Activated naive CD8-positive, alpha-beta T cell treated with anti-CD3 and anti-CD28 coated beads for 36 hours (primary cell): ENCODE measurements around the gene ELMOD1. TPM values are rescaled to one million over a fixed set of nuclear protein-coding genes. Genes with fewer than 3 reads are reported as not detected.
"Not testable (repeated sequence)": the region's sequence is repeated elsewhere in the genome, so short reads cannot be mapped to it uniquely, and the experiment has no call there.

Experiments
- DNase-seq: peaks from one replicate; pipeline ENCODE4 v3.0.0; 2021
- H3K27ac Mint-ChIP-seq: one replicate; pipeline ENCODE4 v1.8.0; 2022; ENCODE audit warnings: mild to moderate bottlenecking, moderate library complexity, mixed read lengths
- H3K27me3 Mint-ChIP-seq: one replicate; pipeline ENCODE4 v1.8.0; 2022; ENCODE audit warnings: mild to moderate bottlenecking, mixed read lengths
- H3K36me3 Mint-ChIP-seq: one replicate; pipeline ENCODE4 v1.8.0; 2021; ENCODE audit warnings: mild to moderate bottlenecking, mixed read lengths
- H3K4me1 Mint-ChIP-seq: one replicate; pipeline ENCODE4 v1.8.0; 2021; ENCODE audit warnings: mixed read lengths
- H3K4me3 Mint-ChIP-seq: one replicate; pipeline ENCODE4 v1.8.0; 2022; ENCODE audit warnings: mild to moderate bottlenecking, moderate library complexity, mixed read lengths
- H3K9me3 Mint-ChIP-seq: one replicate; pipeline ENCODE4 v1.8.0; 2022; ENCODE audit warnings: mixed read lengths
- total RNA-seq, 2 experiments: library from RNA; stranded (reverse); gene quantifications; one replicate each; pipeline ENCODE4 v1.2.3, GENCODE V29; 2021

Gene ELMOD1
- not detected for total RNA-seq

GRCh38 chr11:107590460-107591377 is at the start of gene ELMOD1:
Gene ELMOD1, plus strand, starts transcription at chr11:107591147. Its CDS starts 27,043 bp downstream, at chr11:107618190.
- peaks cover 16% of the 10 kb centered on the region for H3K4me1 Mint-ChIP-seq
- H3K27me3 Mint-ChIP-seq: peaks cover 98% of the 10 kb centered on the region
- H3K9me3 Mint-ChIP-seq: peaks cover 3% of the 10 kb centered on the region
- DNase-seq: peak; percentile 48
- H3K36me3 Mint-ChIP-seq: peaks cover 2% of the 10 kb centered on the region
- peak within 1 kb of the TSS; percentile 84 for H3K4me3 Mint-ChIP-seq
- no peak within 1 kb of the TSS for H3K27ac Mint-ChIP-seq

GRCh38 chr11:107545101-107545514 is 45.8 kb upstream of the ELMOD1 start:
- no peak overlapping the region for H3K27ac Mint-ChIP-seq
- H3K9me3 Mint-ChIP-seq: no peaks in the 10 kb centered on the region
- no peaks in the 10 kb centered on the region for H3K27me3 Mint-ChIP-seq
- H3K36me3 Mint-ChIP-seq: peaks cover 15% of the 10 kb centered on the region
- H3K4me1 Mint-ChIP-seq: peaks cover 5% of the 10 kb centered on the region
- no peak overlapping the region for H3K4me3 Mint-ChIP-seq
- DNase-seq: no peak

GRCh38 chr11:107547961-107548360 is 43.0 kb upstream of the ELMOD1 start:
- no peak for DNase-seq
- Mint-ChIP-seq H3K27me3 (no peaks in the 10 kb centered on the region), H3K9me3 (no peaks in the 10 kb centered on the region), H3K4me1 (peaks cover 5% of the 10 kb centered on the region), H3K4me3 (no peak overlapping the region), H3K27ac (no peak overlapping the region), H3K36me3 (peaks cover 14% of the 10 kb centered on the region)

GRCh38 chr11:107549253-107549953 is 41.5 kb upstream of the ELMOD1 start:
- H3K4me3 Mint-ChIP-seq: no peak overlapping the region
- peaks cover 14% of the 10 kb centered on the region for H3K36me3 Mint-ChIP-seq
- H3K9me3 Mint-ChIP-seq: no peaks in the 10 kb centered on the region
- H3K4me1 Mint-ChIP-seq: peaks cover 5% of the 10 kb centered on the region
- DNase-seq: no peak
- H3K27me3 Mint-ChIP-seq: no peaks in the 10 kb centered on the region
- H3K27ac Mint-ChIP-seq: no peak overlapping the region

GRCh38 chr11:107549954-107550285 is 41.0 kb upstream of the ELMOD1 start:
- Mint-ChIP-seq H3K4me3 (no peak overlapping the region), H3K27me3 (no peaks in the 10 kb centered on the region), H3K9me3 (no peaks in the 10 kb centered on the region), H3K27ac (no peak overlapping the region), H3K4me1 (peaks cover 5% of the 10 kb centered on the region), H3K36me3 (peaks cover 10% of the 10 kb centered on the region)
- no peak for DNase-seq

- Mint-ChIP-seq H3K27me3 (no peaks in the 10 kb centered on the region), H3K27ac (no peak overlapping the region), H3K9me3 (no peaks in the 10 kb centered on the region), H3K4me3 (no peak overlapping the region), H3K36me3 (peaks cover 8% of the 10 kb centered on the region), H3K4me1 (peaks cover 3% of the 10 kb centered on the region)
- no peak for DNase-seq
Measured at GRCh38 chr11:107550304-107550703, 40.6 kb upstream of the ELMOD1 start.

GRCh38 chr11:107561688-107562087 is 29.3 kb upstream of the ELMOD1 start:
- Mint-ChIP-seq H3K27me3 (no peaks in the 10 kb centered on the region), H3K27ac (peak overlapping the region; percentile 77), H3K4me1 (peaks cover 56% of the 10 kb centered on the region), H3K9me3 (no peaks in the 10 kb centered on the region), H3K4me3 (no peak overlapping the region), H3K36me3 (peaks cover 19% of the 10 kb centered on the region)
- DNase-seq: no peak

- Mint-ChIP-seq H3K27me3 (no peaks in the 10 kb centered on the region), H3K4me1 (peaks cover 60% of the 10 kb centered on the region), H3K9me3 (no peaks in the 10 kb centered on the region), H3K27ac (peak overlapping the region; percentile 81), H3K4me3 (peak overlapping the region; percentile 29), H3K36me3 (peaks cover 19% of the 10 kb centered on the region)
- no peak for DNase-seq
Measured at GRCh38 chr11:107562647-107563208, 28.2 kb upstream of the ELMOD1 start.

- peak overlapping the region; percentile 44 for H3K4me3 Mint-ChIP-seq
- no peaks in the 10 kb centered on the region for H3K9me3 Mint-ChIP-seq
- H3K27ac Mint-ChIP-seq: peak overlapping the region; percentile 72
- H3K36me3 Mint-ChIP-seq: peaks cover 18% of the 10 kb centered on the region
- H3K27me3 Mint-ChIP-seq: no peaks in the 10 kb centered on the region
- peaks cover 60% of the 10 kb centered on the region for H3K4me1 Mint-ChIP-seq
- DNase-seq: peak; percentile 24
Measured at GRCh38 chr11:107563702-107564101, 27.2 kb upstream of the ELMOD1 start.

- Mint-ChIP-seq H3K27ac (peak overlapping the region; percentile 94), H3K9me3 (no peaks in the 10 kb centered on the region), H3K4me3 (peak overlapping the region; percentile 94), H3K36me3 (peaks cover 8% of the 10 kb centered on the region), H3K4me1 (peaks cover 53% of the 10 kb centered on the region), H3K27me3 (no peaks in the 10 kb centered on the region)
- no peak for DNase-seq
Measured at GRCh38 chr11:107564877-107565218, 26.1 kb upstream of the ELMOD1 start.

- peak within 1 kb of the TSS; percentile 94 for H3K4me3 Mint-ChIP-seq
- H3K27ac Mint-ChIP-seq: peak within 1 kb of the TSS; percentile 94
- H3K4me1 Mint-ChIP-seq: peaks cover 53% of the 10 kb centered on the region
- H3K36me3 Mint-ChIP-seq: peaks cover 7% of the 10 kb centered on the region
- H3K9me3 Mint-ChIP-seq: no peaks in the 10 kb centered on the region
- H3K27me3 Mint-ChIP-seq: no peaks in the 10 kb centered on the region
- peak; percentile 77 for DNase-seq
Measured at GRCh38 chr11:107565219-107565937, 25.6 kb upstream of the ELMOD1 start, which contains the start of gene ALKBH8. Gene ALKBH8, minus strand, starts transcription at chr11:107565735. Its CDS starts 4,842 bp downstream, at chr11:107560893.

GRCh38 chr11:107565955-107566501 is 24.9 kb upstream of the ELMOD1 start:
- H3K36me3 Mint-ChIP-seq, DNase-seq, H3K9me3 Mint-ChIP-seq, H3K27me3 Mint-ChIP-seq: not testable (repeated sequence)
- H3K27ac Mint-ChIP-seq: peak overlapping the region; percentile 94
- peaks cover 50% of the 10 kb centered on the region for H3K4me1 Mint-ChIP-seq
- H3K4me3 Mint-ChIP-seq: peak overlapping the region; percentile 94

GRCh38 chr11:107566569-107566968 is 24.4 kb upstream of the ELMOD1 start:
- no peaks in the 10 kb centered on the region for H3K9me3 Mint-ChIP-seq
- H3K27ac Mint-ChIP-seq: peak overlapping the region; percentile 94
- peaks cover 7% of the 10 kb centered on the region for H3K36me3 Mint-ChIP-seq
- peaks cover 44% of the 10 kb centered on the region for H3K4me1 Mint-ChIP-seq
- no peak for DNase-seq
- no peaks in the 10 kb centered on the region for H3K27me3 Mint-ChIP-seq
- H3K4me3 Mint-ChIP-seq: peak overlapping the region; percentile 94

- Mint-ChIP-seq H3K36me3 (no peaks in the 10 kb centered on the region), H3K27me3 (peaks cover 3% of the 10 kb centered on the region), H3K4me3 (no peak overlapping the region), H3K4me1 (peaks cover 33% of the 10 kb centered on the region), H3K27ac (no peak overlapping the region), H3K9me3 (no peaks in the 10 kb centered on the region)
- no peak for DNase-seq
Measured at GRCh38 chr11:107567739-107568335, 23.1 kb upstream of the ELMOD1 start.
